Liver (tissue), 9 donors: ENCODE measurements around the gene FCSK. TPM values are rescaled to one million over a fixed set of nuclear protein-coding genes. Genes with fewer than 3 reads are reported as not detected.

Experiments
- DNase-seq: peaks from one replicate; pipeline ENCODE4 v3.0.0-alpha.2; 2017; ENCODE audit warnings: low spot score
- H3K27ac ChIP-seq, 2 donors: one replicate each; pipeline ENCODE4 v1.7.0; 2013; ENCODE audit warnings: inconsistent platforms in 2 of 2, low read length in 2 of 2, control low read depth in 1 of 2, low read depth in 1 of 2, mild to moderate bottlenecking in 1 of 2
- H3K27me3 ChIP-seq, 4 donors: one replicate each; pipeline versions ENCODE4 v1.6.1 to v1.7.0; 2013; ENCODE audit warnings: low read length in 3 of 4, inconsistent platforms in 1 of 4, mild to moderate bottlenecking in 1 of 4, moderate library complexity in 1 of 4; ENCODE audit not compliant: control insufficient read depth in 4 of 4, insufficient read depth in 4 of 4
- H3K36me3 ChIP-seq, 4 donors: one replicate each; pipeline versions ENCODE4 v1.6.1 to v1.7.0; 2013; ENCODE audit warnings: low read length in 3 of 4, mild to moderate bottlenecking in 3 of 4, low read depth in 1 of 4, moderate library complexity in 1 of 4; ENCODE audit not compliant: control insufficient read depth in 4 of 4, insufficient read depth in 3 of 4
- H3K4me1 ChIP-seq, 4 donors: one replicate each; pipeline versions ENCODE4 v1.6.1 to v1.7.0; 2013; ENCODE audit warnings: low read length in 3 of 4, mild to moderate bottlenecking in 3 of 4, moderate library complexity in 1 of 4; ENCODE audit not compliant: control insufficient read depth in 4 of 4, insufficient read depth in 4 of 4
- H3K4me3 ChIP-seq, 3 donors: one replicate each; pipeline versions ENCODE4 v1.6.1 to v1.7.0; 2013; ENCODE audit warnings: low read length in 3 of 3, control low read depth in 1 of 3, low read depth in 1 of 3, mild to moderate bottlenecking in 1 of 3
- H3K9ac ChIP-seq, 2 donors: one replicate each; pipeline ENCODE4 v1.7.0; 2013; ENCODE audit warnings: low read length in 2 of 2, mild to moderate bottlenecking in 2 of 2, moderate library complexity in 2 of 2, control low read depth in 1 of 2, low read depth in 1 of 2
- H3K9me3 ChIP-seq, 4 donors: one replicate each; pipeline versions ENCODE4 v1.6.1 to v1.7.0; 2013; ENCODE audit warnings: low read length in 3 of 4; ENCODE audit not compliant: control insufficient read depth in 4 of 4
- ATF3 ChIP-seq: IDR thresholded peaks from 2 replicates; pipeline ENCODE4 v1.6.1; 2016; ENCODE audit warnings: antibody characterized with exemption
- CTCF ChIP-seq: fragments of 150-350 bp; IDR thresholded peaks from 2 replicates; pipeline ENCODE4 v1.5.1; 2017; ENCODE audit warnings: improper control_type of control experiment, low read depth, low read length; ENCODE audit not compliant: missing input control
- EGR1 ChIP-seq, 2 donors: IDR thresholded peaks; 2 replicates each; pipeline ENCODE4 v1.6.1; 2016 to 2018; ENCODE audit warnings: antibody characterized with exemption in 2 of 2, low read depth in 2 of 2
- FOXA1 ChIP-seq: IDR thresholded peaks from 2 replicates; pipeline ENCODE4 v1.6.1; 2016; ENCODE audit warnings: antibody characterized with exemption
- FOXA2 ChIP-seq: IDR thresholded peaks from 2 replicates; pipeline ENCODE4 v1.6.1; 2016; ENCODE audit warnings: antibody characterized with exemption
- GABPA ChIP-seq, 2 donors: IDR thresholded peaks in 1 of 2; conservative IDR thresholded peaks in 1 of 2; 2 replicates each; pipeline ENCODE4 v1.6.1; 2016; ENCODE audit warnings: antibody characterized with exemption in 2 of 2, mild to moderate bottlenecking in 1 of 2, moderate library complexity in 1 of 2
- HNF4A ChIP-seq, 2 donors: conservative IDR thresholded peaks; 2 replicates each; pipeline ENCODE4 v1.6.1; 2016; ENCODE audit warnings: antibody characterized with exemption in 2 of 2, mild to moderate bottlenecking in 2 of 2
- HNF4G ChIP-seq: IDR thresholded peaks from 2 replicates; pipeline ENCODE4 v1.6.1; 2016; ENCODE audit warnings: antibody characterized with exemption
- JUND ChIP-seq, 2 donors: IDR thresholded peaks; 2 replicates each; pipeline ENCODE4 v1.6.1; 2016; ENCODE audit warnings: antibody characterized with exemption in 2 of 2
- MAX ChIP-seq: IDR thresholded peaks from 2 replicates; pipeline ENCODE4 v1.6.1; 2016; ENCODE audit warnings: antibody characterized with exemption
- NR2F2 ChIP-seq: IDR thresholded peaks from 2 replicates; pipeline ENCODE4 v1.6.1; 2016; ENCODE audit warnings: antibody characterized with exemption
- RAD21 ChIP-seq, 2 donors: IDR thresholded peaks; 2 replicates each; pipeline ENCODE4 v1.6.1; 2016; ENCODE audit warnings: antibody characterized with exemption in 2 of 2, mild to moderate bottlenecking in 2 of 2
- RXRA ChIP-seq, 2 donors: IDR thresholded peaks; 2 replicates each; pipeline ENCODE4 v1.6.1; 2017 to 2018; ENCODE audit warnings: antibody characterized with exemption in 2 of 2, mild to moderate bottlenecking in 1 of 2
- SP1 ChIP-seq: IDR thresholded peaks from 2 replicates; pipeline ENCODE4 v1.6.1; 2018; ENCODE audit warnings: antibody characterized with exemption, mild to moderate bottlenecking
- TAF1 ChIP-seq: conservative IDR thresholded peaks from 2 replicates; pipeline ENCODE4 v1.6.1; 2016; ENCODE audit warnings: antibody characterized with exemption, mild to moderate bottlenecking
- YY1 ChIP-seq: IDR thresholded peaks from 2 replicates; pipeline ENCODE4 v1.6.1; 2016; ENCODE audit warnings: antibody characterized with exemption, mild to moderate bottlenecking
- WGBS: extraction: QIAGEN DNeasy Blood & Tissue Kit; methylation state at CpG from one replicate; pipeline ENCODE4 v1.1.7; 2013; 5-methylcytosine and 5-hydroxymethylcytosine counted together
- polyA plus RNA-seq, 2 donors: library from polyadenylated mRNA; stranded (reverse) in 1 of 2; unstranded in 1 of 2; fragments of 200-250 nt in 1 of 2; fragments of >200 nt in 1 of 2; fragmentation: Nextera tagmentation in 1 of 2; extraction: Ambion mirVana in 1 of 2; gene quantifications; one replicate each; pipeline versions ENCODE4 v1.2.1 to v1.2.3, GENCODE V29; 2013 to 2015
- total RNA-seq, 2 donors: library from RNA; depleted of rRNA; stranded (reverse); fragments of >200 nt; gene quantifications; one replicate each; pipeline ENCODE4 v1.2.3, GENCODE V29; 2014
- TF ChIP-seq, protein P1 (sequence below): IDR thresholded peaks from 2 replicates; pipeline ENCODE4 v1.6.1; 2016; ENCODE audit warnings: antibody characterized with exemption, mild to moderate bottlenecking
- TF ChIP-seq, protein P2 (sequence below): IDR thresholded peaks from 2 replicates; pipeline ENCODE4 v1.6.1; 2016; ENCODE audit warnings: antibody characterized with exemption
- donor health status: healthy.
- donor health status: healthy.
- donor health status: healthy.
- donor health status: healthy.
- donor health status: healthy.

FCSK gene
- total and polyA plus RNA-seq, 4 donors, result 4.3 to 20.2 (median 8.5) TPM

GRCh38 chr16:70432723-70433457 is 21.5 kb upstream of the FCSK start:
- H3K27ac ChIP-seq, result peak overlapping the region; percentile 46 to 59
- peaks cover 30 to 48% (median 34%) of the 10 kb centered on the region in 4 donors for H3K4me1 ChIP-seq
- DNase-seq, result peak; percentile 46
- no peaks in the 10 kb centered on the region for H3K27me3 ChIP-seq
- H3K9me3 ChIP-seq, result no peaks in the 10 kb centered on the region
- peak overlapping the region in 1 of 2 donors; percentile 10 for H3K9ac ChIP-seq
- H3K36me3 ChIP-seq, result no peaks in the 10 kb centered on the region
- TF ChIP-seq HNF4A (conservative IDR thresholded peaks at IDR 0.05) (no peak), YY1 (no peak), SP1 (no peak), ATF3 (no peak), GABPA (IDR thresholded peaks at IDR 0.05 in 1 of 2, conservative IDR thresholded peaks at IDR 0.05 in 1 of 2) (no peak), EGR1 (IDR thresholded peaks at IDR 0.05; ENCODE audit: low read depth in 2 of 2) (no peak), TAF1 (no peak), HNF4G (no peak), JUND (IDR thresholded peaks at IDR 0.05) (no peak), NR2F2 (no peak), RXRA (IDR thresholded peaks at IDR 0.05) (no peak), MAX (no peak), RAD21 (IDR thresholded peaks at IDR 0.05) (no peak), CTCF (no peak), FOXA2 (no peak), FOXA1 (no peak)
- TF ChIP-seq, protein P1, sequence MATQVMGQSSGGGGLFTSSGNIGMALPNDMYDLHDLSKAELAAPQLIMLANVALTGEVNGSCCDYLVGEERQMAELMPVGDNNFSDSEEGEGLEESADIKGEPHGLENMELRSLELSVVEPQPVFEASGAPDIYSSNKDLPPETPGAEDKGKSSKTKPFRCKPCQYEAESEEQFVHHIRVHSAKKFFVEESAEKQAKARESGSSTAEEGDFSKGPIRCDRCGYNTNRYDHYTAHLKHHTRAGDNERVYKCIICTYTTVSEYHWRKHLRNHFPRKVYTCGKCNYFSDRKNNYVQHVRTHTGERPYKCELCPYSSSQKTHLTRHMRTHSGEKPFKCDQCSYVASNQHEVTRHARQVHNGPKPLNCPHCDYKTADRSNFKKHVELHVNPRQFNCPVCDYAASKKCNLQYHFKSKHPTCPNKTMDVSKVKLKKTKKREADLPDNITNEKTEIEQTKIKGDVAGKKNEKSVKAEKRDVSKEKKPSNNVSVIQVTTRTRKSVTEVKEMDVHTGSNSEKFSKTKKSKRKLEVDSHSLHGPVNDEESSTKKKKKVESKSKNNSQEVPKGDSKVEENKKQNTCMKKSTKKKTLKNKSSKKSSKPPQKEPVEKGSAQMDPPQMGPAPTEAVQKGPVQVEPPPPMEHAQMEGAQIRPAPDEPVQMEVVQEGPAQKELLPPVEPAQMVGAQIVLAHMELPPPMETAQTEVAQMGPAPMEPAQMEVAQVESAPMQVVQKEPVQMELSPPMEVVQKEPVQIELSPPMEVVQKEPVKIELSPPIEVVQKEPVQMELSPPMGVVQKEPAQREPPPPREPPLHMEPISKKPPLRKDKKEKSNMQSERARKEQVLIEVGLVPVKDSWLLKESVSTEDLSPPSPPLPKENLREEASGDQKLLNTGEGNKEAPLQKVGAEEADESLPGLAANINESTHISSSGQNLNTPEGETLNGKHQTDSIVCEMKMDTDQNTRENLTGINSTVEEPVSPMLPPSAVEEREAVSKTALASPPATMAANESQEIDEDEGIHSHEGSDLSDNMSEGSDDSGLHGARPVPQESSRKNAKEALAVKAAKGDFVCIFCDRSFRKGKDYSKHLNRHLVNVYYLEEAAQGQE, result no peak
- TF ChIP-seq, protein P2, sequence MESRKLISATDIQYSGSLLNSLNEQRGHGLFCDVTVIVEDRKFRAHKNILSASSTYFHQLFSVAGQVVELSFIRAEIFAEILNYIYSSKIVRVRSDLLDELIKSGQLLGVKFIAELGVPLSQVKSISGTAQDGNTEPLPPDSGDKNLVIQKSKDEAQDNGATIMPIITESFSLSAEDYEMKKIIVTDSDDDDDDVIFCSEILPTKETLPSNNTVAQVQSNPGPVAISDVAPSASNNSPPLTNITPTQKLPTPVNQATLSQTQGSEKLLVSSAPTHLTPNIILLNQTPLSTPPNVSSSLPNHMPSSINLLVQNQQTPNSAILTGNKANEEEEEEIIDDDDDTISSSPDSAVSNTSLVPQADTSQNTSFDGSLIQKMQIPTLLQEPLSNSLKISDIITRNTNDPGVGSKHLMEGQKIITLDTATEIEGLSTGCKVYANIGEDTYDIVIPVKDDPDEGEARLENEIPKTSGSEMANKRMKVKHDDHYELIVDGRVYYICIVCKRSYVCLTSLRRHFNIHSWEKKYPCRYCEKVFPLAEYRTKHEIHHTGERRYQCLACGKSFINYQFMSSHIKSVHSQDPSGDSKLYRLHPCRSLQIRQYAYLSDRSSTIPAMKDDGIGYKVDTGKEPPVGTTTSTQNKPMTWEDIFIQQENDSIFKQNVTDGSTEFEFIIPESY, result no peak
- H3K4me3 ChIP-seq, result no peak overlapping the region
- WGBS, result 67% methylated on average over 12 of the region's 12 CpGs
